Measurements from ENCODE around the gene DEAF1.

- TF ChIP-seq CTCF (conservative IDR thresholded peaks at IDR 0.05; ENCODE audit: low read length): no peak
- TF ChIP-seq EZH2phosphoT487 (IDR thresholded peaks at IDR 0.05; ENCODE audit: borderline replicate concordance): no peak
Observed at GRCh38 chr11:595400-595799, 99.6 kb downstream of the DEAF1 start.
